ENCODE data around the gene FKBP7.

GRCh38 chr2:178506101-178506500 is 27.7 kb upstream of the FKBP7 start:
- no peak for TF ChIP-seq POLR2A (IDR thresholded peaks at IDR 0.05; ENCODE audit: low read depth, low read length)
- TF ChIP-seq TAF1 (IDR thresholded peaks at IDR 0.05; ENCODE audit: borderline replicate concordance, low read depth, low read length), result no peak
- TF ChIP-seq POLR2AphosphoS5 (IDR thresholded peaks at IDR 0.05; ENCODE audit: low read depth, low read length), result no peak

Measured in GM12892 (cell line).